Small intestine (tissue), 7 donors: ENCODE results near the gene C2orf92. TPM values are rescaled to one million over a fixed set of nuclear protein-coding genes. Genes with fewer than 3 reads are reported as not detected.

Experiments used
- DNase-seq, 2 donors: peaks; one replicate each; pipeline versions ENCODE4 v3.0.0 to v3.0.0-alpha.2; 2013
- FAIRE-seq: peaks from 2 replicates; lab custom pipeline; 2012; peaks lifted over from hg19 to GRCh38; lab: Jason Lieb, UNC
- H3K27ac ChIP-seq, 3 donors: one replicate each; pipeline ENCODE4 v1.5.1; 2013; ENCODE audit warnings: low read length in 2 of 3, mild to moderate bottlenecking in 2 of 3, control low read depth in 1 of 3, inconsistent platforms in 1 of 3, low read depth in 1 of 3, moderate library complexity in 1 of 3
- H3K27me3 ChIP-seq, 3 donors: one replicate each; pipeline ENCODE4 v1.6.1; 2013; ENCODE audit warnings: low read length in 3 of 3, inconsistent platforms in 1 of 3; ENCODE audit not compliant: control insufficient read depth in 3 of 3, insufficient read depth in 3 of 3
- H3K36me3 ChIP-seq, 3 donors: one replicate each; pipeline ENCODE4 v1.6.1; 2013; ENCODE audit warnings: low read length in 3 of 3, inconsistent platforms in 1 of 3, low read depth in 1 of 3, mild to moderate bottlenecking in 1 of 3, moderate library complexity in 1 of 3; ENCODE audit not compliant: control insufficient read depth in 3 of 3, insufficient read depth in 2 of 3
- H3K4me1 ChIP-seq, 3 donors: one replicate each; pipeline ENCODE4 v1.6.1; 2013; ENCODE audit warnings: low read length in 2 of 3, inconsistent platforms in 1 of 3, low read depth in 1 of 3, mild to moderate bottlenecking in 1 of 3, moderate library complexity in 1 of 3; ENCODE audit not compliant: control insufficient read depth in 3 of 3, insufficient read depth in 2 of 3
- H3K4me3 ChIP-seq, 3 donors: one replicate each; pipeline ENCODE4 v1.5.1; 2013; ENCODE audit warnings: low read length in 3 of 3, control low read depth in 1 of 3, inconsistent platforms in 1 of 3, low read depth in 1 of 3, mild to moderate bottlenecking in 1 of 3, moderate library complexity in 1 of 3
- H3K9me3 ChIP-seq, 2 donors: one replicate each; pipeline ENCODE4 v1.6.1; 2013; ENCODE audit warnings: low read depth in 1 of 2, low read length in 1 of 2; ENCODE audit not compliant: control insufficient read depth in 2 of 2, insufficient read depth in 1 of 2
- WGBS, 3 donors: extraction: QIAGEN DNeasy Blood & Tissue Kit; methylation state at CpG; one replicate each; pipeline ENCODE4 v1.1.7; 2013; 5-methylcytosine and 5-hydroxymethylcytosine counted together
- polyA plus RNA-seq, 4 donors: library from polyadenylated mRNA; stranded (reverse) in 3 of 4; unstranded in 1 of 4; fragments of 200-250 nt in 3 of 4; fragments of 120-200 nt in 1 of 4; gene quantifications; one replicate each; pipeline versions ENCODE4 v1.2.1 to v1.2.3, GENCODE V29; 2013
- donor health status: healthy with polysubstance abuse.
- donor health status: control.
- donor health status: control.
- donor health status: Bipolar disorder and iron deficiency.
- donor health status: healthy.

C2orf92 gene
- polyA plus RNA-seq, 4 donors: 1.4 to 16.7 (median 11.1) TPM

- peaks cover 0 to 27% of the 10 kb centered on the region in 2 donors for H3K9me3 ChIP-seq
- H3K36me3 ChIP-seq: peaks cover 0 to 72% (median 5%) of the 10 kb centered on the region in 3 donors
- no peaks in the 10 kb centered on the region for H3K27me3 ChIP-seq
- DNase-seq: no peak
- FAIRE-seq: no peak
- H3K4me3 ChIP-seq: no peak overlapping the region
- no peak overlapping the region for H3K27ac ChIP-seq
- WGBS, 3 donors: 84 to 87% (median 85%) methylated on average over 15 of the region's 15 CpGs
- peaks cover 0 to 4% (median 0%) of the 10 kb centered on the region in 3 donors for H3K4me1 ChIP-seq
These were observed 12.5 kb upstream of the C2orf92 start for GRCh38 chr2:97656905-97657587.

- Histone ChIP-seq H3K4me3 (no peak overlapping the region), H3K9me3 (peaks cover 0 to 23% of the 10 kb centered on the region in 2 donors), H3K27me3 (no peaks in the 10 kb centered on the region), H3K27ac (no peak overlapping the region), H3K4me1 (peaks cover 3 to 8% (median 5%) of the 10 kb centered on the region in 3 donors), H3K36me3 (peaks cover 0 to 73% (median 5%) of the 10 kb centered on the region in 3 donors)
- no peak for DNase-seq
- 92 to 94% (median 93%) methylated on average over 36 to 37 of the region's 37 CpGs for WGBS, 3 donors
- FAIRE-seq: no peak
These were observed 11.4 kb upstream of the C2orf92 start for GRCh38 chr2:97657986-97658690.

GRCh38 chr2:97658691-97659157 is 10.8 kb upstream of the C2orf92 start:
- FAIRE-seq: no peak
- H3K27ac ChIP-seq: no peak overlapping the region
- H3K4me1 ChIP-seq: peaks cover 3 to 8% (median 5%) of the 10 kb centered on the region in 3 donors
- DNase-seq: no peak
- peaks cover 0 to 19% of the 10 kb centered on the region in 2 donors for H3K9me3 ChIP-seq
- no peak overlapping the region for H3K4me3 ChIP-seq
- no peaks in the 10 kb centered on the region for H3K27me3 ChIP-seq
- 88 to 93% (median 90%) methylated on average over 13 of the region's 13 CpGs for WGBS, 3 donors
- peaks cover 0 to 73% (median 5%) of the 10 kb centered on the region in 3 donors for H3K36me3 ChIP-seq

DNA sequence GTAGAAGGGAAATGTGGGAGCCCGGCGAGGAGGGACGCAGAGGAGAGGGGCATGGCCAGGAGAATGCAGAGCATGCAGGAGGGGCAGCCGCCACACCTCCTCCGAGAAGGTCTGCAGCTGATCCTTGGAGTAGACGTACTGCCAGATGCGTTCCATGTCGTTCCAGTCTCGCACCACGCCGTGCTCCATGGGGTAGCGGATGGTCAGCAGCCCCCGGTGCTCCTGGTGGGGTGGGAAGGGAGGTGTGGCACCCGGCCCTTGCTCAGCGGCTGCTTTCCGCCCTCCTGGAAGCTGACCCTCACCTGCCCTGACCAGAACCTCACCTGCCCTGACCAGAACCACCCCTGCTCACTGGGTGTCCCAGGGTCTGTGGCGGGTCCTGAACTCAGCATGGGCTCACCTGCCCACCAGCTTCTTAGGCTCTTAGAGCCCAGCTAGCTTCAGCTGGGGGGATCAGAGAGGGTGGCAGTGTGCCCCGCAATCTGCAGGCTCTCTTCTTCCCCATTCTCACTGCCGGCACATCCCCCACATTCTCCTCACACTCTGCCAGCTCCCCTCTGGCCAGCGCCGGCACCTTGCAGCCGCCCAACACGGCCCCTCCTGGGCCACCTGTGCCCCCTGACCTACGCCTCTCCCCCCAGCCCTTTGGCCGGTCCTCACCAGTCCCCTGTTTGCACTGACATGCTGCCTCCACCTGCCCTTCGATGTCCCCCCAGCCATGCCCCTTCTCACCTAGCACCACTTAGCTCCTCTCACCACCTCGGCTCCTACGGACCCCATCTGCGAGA is 10.1 kb upstream of the C2orf92 start:
- FAIRE-seq (no peak), DNase-seq (no peak)
- peaks cover 3 to 8% (median 5%) of the 10 kb centered on the region in 3 donors for H3K4me1 ChIP-seq
- H3K36me3 ChIP-seq: peaks cover 0 to 71% (median 3%) of the 10 kb centered on the region in 3 donors
- peaks cover 0 to 12% of the 10 kb centered on the region in 2 donors for H3K9me3 ChIP-seq
- H3K4me3 ChIP-seq: no peak overlapping the region
- no peaks in the 10 kb centered on the region for H3K27me3 ChIP-seq
- 92 to 97% (median 94%) methylated on average over 29 of the region's 29 CpGs for WGBS, 3 donors
- no peak overlapping the region for H3K27ac ChIP-seq

DNA sequence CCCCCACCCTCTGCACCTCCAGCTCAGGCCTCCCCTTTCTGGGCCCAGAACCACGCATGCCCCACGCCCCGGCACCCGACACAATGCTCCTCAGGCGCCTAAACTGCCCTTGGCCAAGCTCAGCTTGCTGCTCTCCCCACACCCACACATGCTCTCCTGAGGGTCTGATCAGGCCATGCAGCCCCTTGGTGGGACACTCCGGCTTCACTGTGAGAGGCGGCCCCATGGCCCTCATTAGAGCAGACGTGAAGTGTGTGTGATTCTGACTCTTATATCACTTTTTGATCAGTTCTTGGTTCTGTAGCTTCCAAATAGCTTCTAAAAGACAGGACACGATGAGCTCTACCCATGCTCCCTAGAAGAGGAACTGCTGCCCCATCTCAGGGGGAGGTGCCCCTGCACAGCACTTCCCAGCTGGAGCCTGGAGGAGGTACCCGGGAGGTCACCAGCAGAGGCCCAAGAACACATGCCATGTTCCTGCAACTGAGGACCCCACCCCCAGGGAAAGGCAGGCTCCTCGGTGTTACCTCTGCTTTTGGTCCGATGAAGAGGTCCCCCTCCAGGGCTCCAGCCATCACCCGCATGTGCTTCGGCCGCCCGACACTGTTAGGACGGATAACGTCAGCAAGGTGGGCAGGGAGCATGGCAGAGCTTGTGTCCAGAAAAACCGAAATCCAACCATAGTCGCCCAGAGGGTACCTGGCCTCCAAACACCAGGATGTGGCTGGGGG is 9.3 kb upstream of the C2orf92 start:
- H3K4me1 ChIP-seq: peaks cover 7 to 8% (median 7%) of the 10 kb centered on the region in 3 donors
- H3K4me3 ChIP-seq: no peak overlapping the region
- DNase-seq (no peak), FAIRE-seq (no peak)
- no peaks in the 10 kb centered on the region for H3K27me3 ChIP-seq
- peaks cover 0 to 64% (median 3%) of the 10 kb centered on the region in 3 donors for H3K36me3 ChIP-seq
- 95 to 97% (median 96%) methylated on average over 20 of the region's 20 CpGs for WGBS, 3 donors
- peaks cover 0 to 4% of the 10 kb centered on the region in 2 donors for H3K9me3 ChIP-seq
- no peak overlapping the region for H3K27ac ChIP-seq

- H3K36me3 ChIP-seq: peaks cover 0 to 59% (median 3%) of the 10 kb centered on the region in 3 donors
These were observed 8.6 kb upstream of the C2orf92 start for GRCh38 chr2:97660775-97661389.

DNA sequence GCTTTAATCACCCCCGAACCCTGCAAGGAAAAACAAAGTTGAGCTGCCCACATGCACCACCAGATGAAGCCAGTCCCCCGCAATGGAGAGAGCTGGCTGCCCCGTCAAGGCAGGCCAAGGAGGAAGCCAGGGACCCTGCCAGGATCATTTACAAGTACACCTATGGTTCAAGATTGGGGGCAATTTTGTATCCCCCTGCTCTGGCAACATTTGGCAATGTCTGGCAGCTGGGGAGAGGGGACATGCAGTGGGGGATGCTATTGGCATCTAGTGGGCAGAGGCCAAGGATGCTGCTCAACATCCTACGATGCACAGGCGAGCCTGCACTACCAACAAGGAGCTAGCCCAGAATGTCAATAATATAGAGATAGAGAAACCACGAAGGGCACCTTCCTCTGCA is 7.6 kb upstream of the C2orf92 start:
- 82 to 84% (median 84%) methylated on average over 6 of the region's 6 CpGs for WGBS, 3 donors
- Histone ChIP-seq H3K27me3 (no peaks in the 10 kb centered on the region), H3K27ac (no peak overlapping the region), H3K4me1 (peaks cover 7 to 8% (median 7%) of the 10 kb centered on the region in 3 donors), H3K4me3 (no peak overlapping the region), H3K9me3 (no peaks in the 10 kb centered on the region), H3K36me3 (peaks cover 0 to 49% (median 3%) of the 10 kb centered on the region in 3 donors)
- FAIRE-seq: no peak
- no peak for DNase-seq

More at GRCh38 chr2:97660775-97661389, 8.6 kb upstream of the C2orf92 start:
- FAIRE-seq: no peak
- H3K9me3 ChIP-seq: no peaks in the 10 kb centered on the region
- no peak overlapping the region for H3K27ac ChIP-seq
- no peak overlapping the region for H3K4me3 ChIP-seq
- no peak for DNase-seq
- 86 to 90% (median 86%) methylated on average over 18 of the region's 18 CpGs for WGBS, 3 donors
- H3K27me3 ChIP-seq: no peaks in the 10 kb centered on the region
- peaks cover 7 to 8% (median 7%) of the 10 kb centered on the region in 3 donors for H3K4me1 ChIP-seq
